Activated naive CD4-positive, alpha-beta T cell treated with anti-CD3 and anti-CD28 coated beads, Interleukin-2, amount 10 ng/mL, durations not matched to agents 7 days and 5 days (primary cell): ENCODE results near the gene NSF.
"Not testable (repeated sequence)": the region's sequence is repeated elsewhere in the genome, so short reads cannot be mapped to it uniquely, and the experiment has no call there.

Experiments used
- CTCF ChIA-PET: fragments of 350-600 bp; sonication (Branson Sonifier 250); formaldehyde crosslinking; loops from one replicate; lab custom pipeline; 2021; ENCODE audit warnings: antibody characterized with exemption; lab: Charles Lee
- DNase-seq: peaks from one replicate; pipeline ENCODE4 v3.0.0-alpha.2; 2020
- H3K27ac Mint-ChIP-seq: one replicate; pipeline ENCODE4 v1.8.0; 2021; ENCODE audit warnings: mild to moderate bottlenecking, moderate library complexity, mixed read lengths
- H3K27me3 Mint-ChIP-seq: one replicate; pipeline ENCODE4 v1.8.0; 2021; ENCODE audit warnings: mild to moderate bottlenecking, mixed read lengths
- H3K36me3 Mint-ChIP-seq: one replicate; pipeline ENCODE4 v1.8.0; 2021; ENCODE audit warnings: mixed read lengths
- H3K4me1 Mint-ChIP-seq: one replicate; pipeline ENCODE4 v1.8.0; 2021; ENCODE audit warnings: mixed read lengths
- H3K4me3 Mint-ChIP-seq: one replicate; pipeline ENCODE4 v1.8.0; 2021; ENCODE audit warnings: mild to moderate bottlenecking, moderate library complexity, mixed read lengths
- H3K9me3 Mint-ChIP-seq: one replicate; pipeline ENCODE4 v1.8.0; 2021; ENCODE audit warnings: mixed read lengths

The NSF gene

GRCh38 chr17:46777943-46778915 is 187.8 kb downstream of the NSF start:
- no peaks in the 10 kb centered on the region for H3K36me3 Mint-ChIP-seq
- no peak for DNase-seq
- peaks cover 1% of the 10 kb centered on the region for H3K4me1 Mint-ChIP-seq
- CTCF ChIA-PET: no interaction called here
- no peak overlapping the region for H3K27ac Mint-ChIP-seq
- no peaks in the 10 kb centered on the region for H3K9me3 Mint-ChIP-seq
- no peak overlapping the region for H3K4me3 Mint-ChIP-seq
- peaks cover 55% of the 10 kb centered on the region for H3K27me3 Mint-ChIP-seq

GRCh38 chr17:46780003-46780373 is 189.5 kb downstream of the NSF start:
- CTCF ChIA-PET: no interaction called here
- Mint-ChIP-seq H3K4me1 (no peaks in the 10 kb centered on the region), H3K4me3 (no peak overlapping the region), H3K27ac (no peak overlapping the region), H3K36me3 (no peaks in the 10 kb centered on the region), H3K9me3 (no peaks in the 10 kb centered on the region), H3K27me3 (peaks cover 38% of the 10 kb centered on the region)
- DNase-seq: no peak

- no peak overlapping the region for H3K27ac Mint-ChIP-seq
- peak; percentile 50 for DNase-seq
- no peaks in the 10 kb centered on the region for H3K4me1 Mint-ChIP-seq
- no peaks in the 10 kb centered on the region for H3K9me3 Mint-ChIP-seq
- H3K36me3 Mint-ChIP-seq: no peaks in the 10 kb centered on the region
- CTCF ChIA-PET: no interaction called here
- no peak overlapping the region for H3K4me3 Mint-ChIP-seq
- peaks cover 20% of the 10 kb centered on the region for H3K27me3 Mint-ChIP-seq
Observed at GRCh38 chr17:46782250-46782953, 191.9 kb downstream of the NSF start.

- Mint-ChIP-seq H3K9me3 (no peaks in the 10 kb centered on the region), H3K27me3 (peaks cover 13% of the 10 kb centered on the region), H3K36me3 (no peaks in the 10 kb centered on the region), H3K4me3 (no peak overlapping the region), H3K27ac (no peak overlapping the region), H3K4me1 (no peaks in the 10 kb centered on the region)
- CTCF ChIA-PET: no interaction called here
- no peak for DNase-seq
Observed at GRCh38 chr17:46783031-46783593, 192.6 kb downstream of the NSF start.

GRCh38 chr17:46785696-46786095 is 195.2 kb downstream of the NSF start:
- Mint-ChIP-seq H3K27ac (no peak overlapping the region), H3K36me3 (no peaks in the 10 kb centered on the region)

GRCh38 chr17:46787478-46787877 is 197.0 kb downstream of the NSF start:
- Mint-ChIP-seq H3K36me3 (no peaks in the 10 kb centered on the region), H3K4me3 (no peak overlapping the region), H3K27ac (no peak overlapping the region), H3K4me1 (no peaks in the 10 kb centered on the region), H3K9me3 (no peaks in the 10 kb centered on the region), H3K27me3 (peaks cover 28% of the 10 kb centered on the region)
- CTCF ChIA-PET: no interaction called here
- no peak for DNase-seq

More at GRCh38 chr17:46785696-46786095, 195.2 kb downstream of the NSF start:
- Mint-ChIP-seq H3K9me3 (no peaks in the 10 kb centered on the region), H3K4me1 (no peaks in the 10 kb centered on the region), H3K4me3 (no peak overlapping the region), H3K27me3 (peaks cover 14% of the 10 kb centered on the region)
- no peak for DNase-seq
- CTCF ChIA-PET: no interaction called here

GRCh38 chr17:46788300-46788699 is 197.8 kb downstream of the NSF start:
- peaks cover 30% of the 10 kb centered on the region for H3K27me3 Mint-ChIP-seq
- DNase-seq: no peak
- CTCF ChIA-PET: no interaction called here
- no peaks in the 10 kb centered on the region for H3K9me3 Mint-ChIP-seq
- H3K36me3 Mint-ChIP-seq: no peaks in the 10 kb centered on the region
- no peak overlapping the region for H3K4me3 Mint-ChIP-seq
- no peaks in the 10 kb centered on the region for H3K4me1 Mint-ChIP-seq
- no peak overlapping the region for H3K27ac Mint-ChIP-seq

GRCh38 chr17:46788796-46789195 is 198.3 kb downstream of the NSF start:
- CTCF ChIA-PET: no interaction called here
- no peak overlapping the region for H3K27ac Mint-ChIP-seq

GRCh38 chr17:46789610-46790009 is 199.1 kb downstream of the NSF start:
- no peaks in the 10 kb centered on the region for H3K4me1 Mint-ChIP-seq
- H3K9me3 Mint-ChIP-seq: no peaks in the 10 kb centered on the region
- H3K36me3 Mint-ChIP-seq: no peaks in the 10 kb centered on the region
- no peak for DNase-seq
- H3K27ac Mint-ChIP-seq: no peak overlapping the region
- CTCF ChIA-PET: no interaction called here
- peaks cover 43% of the 10 kb centered on the region for H3K27me3 Mint-ChIP-seq
- H3K4me3 Mint-ChIP-seq: no peak overlapping the region

More at GRCh38 chr17:46788796-46789195, 198.3 kb downstream of the NSF start:
- Mint-ChIP-seq H3K36me3 (no peaks in the 10 kb centered on the region), H3K4me1 (no peaks in the 10 kb centered on the region), H3K9me3 (no peaks in the 10 kb centered on the region), H3K27me3 (peaks cover 35% of the 10 kb centered on the region), H3K4me3 (no peak overlapping the region)
- DNase-seq: no peak

- Mint-ChIP-seq H3K9me3 (no peaks in the 10 kb centered on the region), H3K36me3 (no peaks in the 10 kb centered on the region), H3K27me3 (peaks cover 48% of the 10 kb centered on the region), H3K4me3 (no peak overlapping the region), H3K4me1 (no peaks in the 10 kb centered on the region), H3K27ac (no peak overlapping the region)
- CTCF ChIA-PET: no interaction called here
- no peak for DNase-seq
Observed at GRCh38 chr17:46790216-46790615, 199.7 kb downstream of the NSF start.

- no peak for DNase-seq
- H3K9me3 Mint-ChIP-seq: no peaks in the 10 kb centered on the region
- CTCF ChIA-PET: no interaction called here
- no peak overlapping the region for H3K4me3 Mint-ChIP-seq
- peaks cover 58% of the 10 kb centered on the region for H3K27me3 Mint-ChIP-seq
- no peak overlapping the region for H3K27ac Mint-ChIP-seq
- no peaks in the 10 kb centered on the region for H3K36me3 Mint-ChIP-seq
- no peaks in the 10 kb centered on the region for H3K4me1 Mint-ChIP-seq
Observed at GRCh38 chr17:46791531-46791930, 201.1 kb downstream of the NSF start.

- no peak for DNase-seq
- Mint-ChIP-seq H3K4me1 (no peaks in the 10 kb centered on the region), H3K36me3 (no peaks in the 10 kb centered on the region), H3K4me3 (no peak overlapping the region), H3K27me3 (peaks cover 61% of the 10 kb centered on the region), H3K27ac (no peak overlapping the region), H3K9me3 (no peaks in the 10 kb centered on the region)
- CTCF ChIA-PET: no interaction called here
Observed at GRCh38 chr17:46792071-46792470, 201.6 kb downstream of the NSF start.

GRCh38 chr17:46793023-46793422 is 202.6 kb downstream of the NSF start:
- CTCF ChIA-PET, H3K9me3 Mint-ChIP-seq, H3K27ac Mint-ChIP-seq, H3K36me3 Mint-ChIP-seq, DNase-seq, H3K4me1 Mint-ChIP-seq, H3K4me3 Mint-ChIP-seq: not testable (repeated sequence)
- H3K27me3 Mint-ChIP-seq: peaks cover 64% of the 10 kb centered on the region

GRCh38 chr17:46793541-46793940 is 203.1 kb downstream of the NSF start:
- no peaks in the 10 kb centered on the region for H3K4me1 Mint-ChIP-seq
- no peak overlapping the region for H3K4me3 Mint-ChIP-seq
- no peaks in the 10 kb centered on the region for H3K9me3 Mint-ChIP-seq
- H3K36me3 Mint-ChIP-seq: no peaks in the 10 kb centered on the region
- peaks cover 67% of the 10 kb centered on the region for H3K27me3 Mint-ChIP-seq
- DNase-seq: no peak
- H3K27ac Mint-ChIP-seq: no peak overlapping the region
- CTCF ChIA-PET: no interaction called here
